Measurements from ENCODE around the gene RNU1-1.
"Not testable (repeated sequence)": the region's sequence is repeated elsewhere in the genome, so short reads cannot be mapped to it uniquely, and the experiment has no call there.

Gene RNU1-1

GRCh38 chr1:16536796-16537195 is 22.7 kb upstream of the RNU1-1 start:
- H3K4me3 Mint-ChIP-seq; DNase-seq (ENCODE audit: low spot score in 2 of 2); H3K9me3 Mint-ChIP-seq; ATAC-seq (replicated peaks; ENCODE audit: extremely low read depth, poor library complexity, severe bottlenecking); H3K36me3 Mint-ChIP-seq (ENCODE audit: insufficient read depth); H3K27ac Mint-ChIP-seq (ENCODE audit: low read depth): not testable (repeated sequence)
- Mint-ChIP-seq H3K27me3 (peaks cover 42% of the 10 kb centered on the region), H3K4me1 (peaks cover 11% of the 10 kb centered on the region)

GRCh38 chr1:16535898-16536297 is 21.8 kb upstream of the RNU1-1 start:
- peak overlapping the region; percentile 11 for H3K4me3 Mint-ChIP-seq
- not testable (repeated sequence) for H3K36me3 Mint-ChIP-seq (ENCODE audit: insufficient read depth); DNase-seq (ENCODE audit: low spot score in 2 of 2); H3K9me3 Mint-ChIP-seq; ATAC-seq (replicated peaks; ENCODE audit: extremely low read depth, poor library complexity, severe bottlenecking); H3K27ac Mint-ChIP-seq (ENCODE audit: low read depth)
- peaks cover 48% of the 10 kb centered on the region for H3K27me3 Mint-ChIP-seq
- peaks cover 11% of the 10 kb centered on the region for H3K4me1 Mint-ChIP-seq

GRCh38 chr1:16535487-16535886 is 21.4 kb upstream of the RNU1-1 start:
- H3K36me3 Mint-ChIP-seq (ENCODE audit: insufficient read depth); H3K9me3 Mint-ChIP-seq; DNase-seq (ENCODE audit: low spot score in 2 of 2); ATAC-seq (replicated peaks; ENCODE audit: extremely low read depth, poor library complexity, severe bottlenecking): not testable (repeated sequence)
- H3K27me3 Mint-ChIP-seq, result peaks cover 48% of the 10 kb centered on the region
- peak overlapping the region; percentile 71 for H3K4me3 Mint-ChIP-seq
- H3K4me1 Mint-ChIP-seq, result peaks cover 11% of the 10 kb centered on the region
- peak overlapping the region; percentile 29 for H3K27ac Mint-ChIP-seq (ENCODE audit: low read depth)

GRCh38 chr1:16534829-16535456 is 20.9 kb upstream of the RNU1-1 start:
- Mint-ChIP-seq H3K4me3 (peak overlapping the region; percentile 71), H3K4me1 (peaks cover 11% of the 10 kb centered on the region), H3K27ac (ENCODE audit: low read depth) (peak overlapping the region; percentile 29), H3K27me3 (peaks cover 48% of the 10 kb centered on the region)
- DNase-seq (ENCODE audit: low spot score in 2 of 2); H3K36me3 Mint-ChIP-seq (ENCODE audit: insufficient read depth); H3K9me3 Mint-ChIP-seq: not testable (repeated sequence)
- peak; percentile 56 for ATAC-seq (replicated peaks; ENCODE audit: extremely low read depth, poor library complexity, severe bottlenecking)

GRCh38 chr1:16534239-16534828 is 20.2 kb upstream of the RNU1-1 start:
- H3K4me3 Mint-ChIP-seq, result peak overlapping the region; percentile 71
- H3K4me1 Mint-ChIP-seq, result peaks cover 11% of the 10 kb centered on the region
- not testable (repeated sequence) for H3K9me3 Mint-ChIP-seq; H3K36me3 Mint-ChIP-seq (ENCODE audit: insufficient read depth); H3K27ac Mint-ChIP-seq (ENCODE audit: low read depth); DNase-seq (ENCODE audit: low spot score in 2 of 2)
- H3K27me3 Mint-ChIP-seq, result peaks cover 48% of the 10 kb centered on the region
- peak; percentile 36 for ATAC-seq (replicated peaks; ENCODE audit: extremely low read depth, poor library complexity, severe bottlenecking)

GRCh38 chr1:16532235-16532991 is 18.3 kb upstream of the RNU1-1 start:
- not testable (repeated sequence) for H3K27ac Mint-ChIP-seq (ENCODE audit: low read depth); DNase-seq (ENCODE audit: low spot score in 2 of 2); H3K4me3 Mint-ChIP-seq; H3K36me3 Mint-ChIP-seq (ENCODE audit: insufficient read depth); H3K9me3 Mint-ChIP-seq; ATAC-seq (replicated peaks; ENCODE audit: extremely low read depth, poor library complexity, severe bottlenecking)
- H3K4me1 Mint-ChIP-seq, result peaks cover 11% of the 10 kb centered on the region
- peaks cover 40% of the 10 kb centered on the region for H3K27me3 Mint-ChIP-seq

GRCh38 chr1:16528338-16528737 is 14.3 kb upstream of the RNU1-1 start:
- not testable (repeated sequence) for ATAC-seq (replicated peaks; ENCODE audit: extremely low read depth, poor library complexity, severe bottlenecking); H3K4me1 Mint-ChIP-seq; H3K9me3 Mint-ChIP-seq; H3K4me3 Mint-ChIP-seq; DNase-seq (ENCODE audit: low spot score in 2 of 2); H3K27ac Mint-ChIP-seq (ENCODE audit: low read depth); H3K36me3 Mint-ChIP-seq (ENCODE audit: insufficient read depth)
- H3K27me3 Mint-ChIP-seq, result peaks cover 31% of the 10 kb centered on the region

- not testable (repeated sequence) for H3K4me3 Mint-ChIP-seq; H3K9me3 Mint-ChIP-seq; DNase-seq (ENCODE audit: low spot score in 2 of 2); ATAC-seq (replicated peaks; ENCODE audit: extremely low read depth, poor library complexity, severe bottlenecking); H3K36me3 Mint-ChIP-seq (ENCODE audit: insufficient read depth); H3K4me1 Mint-ChIP-seq; H3K27ac Mint-ChIP-seq (ENCODE audit: low read depth)
- peaks cover 15% of the 10 kb centered on the region for H3K27me3 Mint-ChIP-seq
Measured at GRCh38 chr1:16525769-16526168, 11.7 kb upstream of the RNU1-1 start.

GRCh38 chr1:16521679-16522078 is 7.6 kb upstream of the RNU1-1 start:
- H3K36me3 Mint-ChIP-seq (ENCODE audit: insufficient read depth); ATAC-seq (replicated peaks; ENCODE audit: extremely low read depth, poor library complexity, severe bottlenecking); H3K27ac Mint-ChIP-seq (ENCODE audit: low read depth); H3K4me3 Mint-ChIP-seq; H3K9me3 Mint-ChIP-seq; DNase-seq (ENCODE audit: low spot score in 2 of 2); H3K4me1 Mint-ChIP-seq: not testable (repeated sequence)
- H3K27me3 Mint-ChIP-seq, result peaks cover 55% of the 10 kb centered on the region

- H3K4me1 Mint-ChIP-seq, result no peaks in the 10 kb centered on the region
Measured at GRCh38 chr1:16521288-16521583, 7.2 kb upstream of the RNU1-1 start.

GRCh38 chr1:16520435-16521287 is 6.6 kb upstream of the RNU1-1 start:
- not testable (repeated sequence) for ATAC-seq (replicated peaks; ENCODE audit: extremely low read depth, poor library complexity, severe bottlenecking); H3K4me3 Mint-ChIP-seq; H3K27ac Mint-ChIP-seq (ENCODE audit: low read depth); DNase-seq (ENCODE audit: low spot score in 2 of 2); H3K4me1 Mint-ChIP-seq; H3K9me3 Mint-ChIP-seq; H3K36me3 Mint-ChIP-seq (ENCODE audit: insufficient read depth)
- H3K27me3 Mint-ChIP-seq, result peaks cover 55% of the 10 kb centered on the region

More at GRCh38 chr1:16521288-16521583, 7.2 kb upstream of the RNU1-1 start:
- no peak for DNase-seq (ENCODE audit: low spot score in 2 of 2)
- no peaks in the 10 kb centered on the region for H3K9me3 Mint-ChIP-seq
- no peak overlapping the region for H3K4me3 Mint-ChIP-seq
- H3K27me3 Mint-ChIP-seq, result peaks cover 55% of the 10 kb centered on the region
- ATAC-seq (replicated peaks; ENCODE audit: extremely low read depth, poor library complexity, severe bottlenecking), result no peak
- no peaks in the 10 kb centered on the region for H3K36me3 Mint-ChIP-seq (ENCODE audit: insufficient read depth)
- no peak overlapping the region for H3K27ac Mint-ChIP-seq (ENCODE audit: low read depth)

- not testable (repeated sequence) for H3K36me3 Mint-ChIP-seq (ENCODE audit: insufficient read depth); H3K9me3 Mint-ChIP-seq; H3K4me3 Mint-ChIP-seq; ATAC-seq (replicated peaks; ENCODE audit: extremely low read depth, poor library complexity, severe bottlenecking); H3K4me1 Mint-ChIP-seq; H3K27ac Mint-ChIP-seq (ENCODE audit: low read depth); DNase-seq (ENCODE audit: low spot score in 2 of 2)
- peaks cover 48% of the 10 kb centered on the region for H3K27me3 Mint-ChIP-seq
Measured at GRCh38 chr1:16519255-16519951, 5.3 kb upstream of the RNU1-1 start.

All from central memory CD8-positive, alpha-beta T cell (primary cell).